AG09309 (cell line): ENCODE measurements around the gene CIB2.

Experiments
- DNase-seq: peaks from one replicate; pipeline ENCODE4 v3.0.0-alpha.2; 2010; ENCODE audit warnings: low read depth
- H3K4me3 ChIP-seq: 2 replicates; pipeline ENCODE4 v1.5.1; 2011; ENCODE audit warnings: mild to moderate bottlenecking, low read depth, low read length, moderate library complexity; ENCODE audit not compliant: control insufficient read depth
- CTCF ChIP-seq: IDR thresholded peaks from 2 replicates; pipeline ENCODE4 v1.5.1; 2011; ENCODE audit warnings: mild to moderate bottlenecking, low read depth, low read length, inconsistent platforms; ENCODE audit not compliant: insufficient read depth, control insufficient read depth; ENCODE audit errors: missing control alignments

CIB2 gene

GRCh38 chr15:78079298-78080087 is 51.8 kb downstream of the CIB2 start:
- no peak for TF ChIP-seq CTCF
- DNase-seq: no peak
- H3K4me3 ChIP-seq: no peak overlapping the region

GRCh38 chr15:78077871-78078210 is 53.4 kb downstream of the CIB2 start:
- no peak for TF ChIP-seq CTCF
- DNase-seq: no peak
- H3K4me3 ChIP-seq: peak overlapping the region; percentile 50

- no peak for DNase-seq
- TF ChIP-seq CTCF: no peak
- H3K4me3 ChIP-seq: peak within 1 kb of the TSS; percentile 92
These were observed 54.0 kb downstream of the CIB2 start, which contains the start of gene TBC1D2B for GRCh38 chr15:78077053-78077870. Gene TBC1D2B (minus strand): TSS chr15:78077711. CDS start chr15:78077652, 59 bp downstream.

GRCh38 chr15:78076231-78077052 is 54.8 kb downstream of the CIB2 start:
- H3K4me3 ChIP-seq: peak overlapping the region; percentile 92
- DNase-seq: no peak
- TF ChIP-seq CTCF: peak; percentile 35

GRCh38 chr15:78075490-78076230 is 55.6 kb downstream of the CIB2 start:
- DNase-seq: no peak
- peak overlapping the region; percentile 92 for H3K4me3 ChIP-seq
- TF ChIP-seq CTCF: no peak
